Measurements from ENCODE around the gene LYG2. TPM values are rescaled to one million over a fixed set of nuclear protein-coding genes. Genes with fewer than 3 reads are reported as not detected.
"Not testable (repeated sequence)": the region's sequence is repeated elsewhere in the genome, so short reads cannot be mapped to it uniquely, and the experiment has no call there.

Gene LYG2
- total RNA-seq (2021) (not detected in 2 replicates), Bru-seq, nascent RNA (percentile 9 among the genes with signal in this experiment), BruChase-seq, experiment 1, labeled RNA remaining after a 2-hour chase (not detected), BruChase-seq, experiment 2, labeled RNA remaining after a 6-hour chase (not detected)
- long read RNA-seq = 0 reads

- H3K9me3 ChIP-seq (ENCODE audit: insufficient read depth, low read depth) = peaks cover 3% of the 10 kb centered on the region; the same call in 1 of the 2 replicates
- H2AFZ ChIP-seq = no peak within 1 kb of the TSS
- intact Hi-C loops (cut with micrococcal nuclease; ENCODE audit: unreplicated experiment) = no loop called here
- DNase-seq = no peak
- no peaks in the 10 kb centered on the region for H3K36me3 ChIP-seq (ENCODE audit: low read depth)
- BruUV-seq (replicated peaks) = no TSS peak
- H3K4me2 ChIP-seq = no peak within 1 kb of the TSS
- no peak for TF ChIP-seq EZH2 (IDR thresholded peaks at IDR 0.05; ENCODE audit: low read depth)
- TF ChIP-seq CTCF (conservative IDR thresholded peaks at IDR 0.05) = no peak
- no peak within 1 kb of the TSS for H3K27ac ChIP-seq
- no peaks in the 10 kb centered on the region for H3K4me1 ChIP-seq (replicated peaks; ENCODE audit: insufficient read depth)
- H4K20me1 ChIP-seq (ENCODE audit: insufficient read depth) = no peaks in the 10 kb centered on the region
- no peaks in the 10 kb centered on the region for H3F3A ChIP-seq (ENCODE audit: insufficient read depth, low read depth)
- no peaks in the 10 kb centered on the region for H3K79me2 ChIP-seq (ENCODE audit: low read depth)
- no peaks in the 10 kb centered on the region; the same call in 1 of the 2 replicates for H3K27me3 ChIP-seq (ENCODE audit: insufficient read depth, low read depth)
- ChIA-PET POLR2A (ENCODE audit: unreplicated experiment) (no interaction called here), CTCF (no interaction called here)
- no peaks in the 10 kb centered on the region for H3K9me2 ChIP-seq (ENCODE audit: insufficient read depth)
- H3K4me3 ChIP-seq = no peak within 1 kb of the TSS
These were observed at the start of gene LYG2 for GRCh38 chr2:99255491-99256318. TSS of gene LYG2 (minus strand) at chr2:99255666. CDS start at chr2:99254260, 1,406 bp downstream.

- H3K27ac ChIP-seq; H3K4me1 ChIP-seq (replicated peaks; ENCODE audit: insufficient read depth); H4K20me1 ChIP-seq (ENCODE audit: insufficient read depth); H3K4me3 ChIP-seq; CTCF ChIA-PET; H3K4me2 ChIP-seq; intact Hi-C loops (cut with micrococcal nuclease; ENCODE audit: unreplicated experiment); H3K79me2 ChIP-seq (ENCODE audit: low read depth); H3K9me3 ChIP-seq (ENCODE audit: insufficient read depth, low read depth); H3F3A ChIP-seq (ENCODE audit: insufficient read depth, low read depth); H3K9me2 ChIP-seq (ENCODE audit: insufficient read depth); H3K36me3 ChIP-seq (ENCODE audit: low read depth); BruUV-seq (replicated peaks); POLR2A ChIA-PET (ENCODE audit: unreplicated experiment); H3K27me3 ChIP-seq (ENCODE audit: insufficient read depth, low read depth); DNase-seq; H2AFZ ChIP-seq: not testable (repeated sequence)
These were observed 45.6 kb upstream of the LYG2 start, which contains the start of gene LYG1 for GRCh38 chr2:99301097-99301496. TSS of gene LYG1 (minus strand) at chr2:99301197. CDS start at chr2:99295670, 5,527 bp downstream.

GRCh38 chr2:99299580-99299979, 44.1 kb upstream of the LYG2 start:
- H3K36me3 ChIP-seq (ENCODE audit: low read depth) = no peaks in the 10 kb centered on the region

More at GRCh38 chr2:99299580-99299979, 44.1 kb upstream of the LYG2 start:
- H3K79me2 ChIP-seq (ENCODE audit: low read depth) = no peaks in the 10 kb centered on the region
- no peaks in the 10 kb centered on the region for H3K9me3 ChIP-seq (ENCODE audit: insufficient read depth, low read depth)
- BruUV-seq (replicated peaks) = no TSS peak
- no peak overlapping the region for H3K4me3 ChIP-seq
- no peak overlapping the region for H2AFZ ChIP-seq
- no peak for TF ChIP-seq EZH2 (IDR thresholded peaks at IDR 0.05; ENCODE audit: low read depth)
- TF ChIP-seq CTCF (conservative IDR thresholded peaks at IDR 0.05) = no peak
- H3K4me2 ChIP-seq = no peak overlapping the region
- intact Hi-C loops (cut with micrococcal nuclease; ENCODE audit: unreplicated experiment) = no loop called here
- POLR2A ChIA-PET (ENCODE audit: unreplicated experiment) = no interaction called here
- CTCF ChIA-PET = no interaction called here
- H3K27me3 ChIP-seq (ENCODE audit: insufficient read depth, low read depth) = no peaks in the 10 kb centered on the region
- no peak for DNase-seq
- H3F3A ChIP-seq (ENCODE audit: insufficient read depth, low read depth) = no peaks in the 10 kb centered on the region
- H3K9me2 ChIP-seq (ENCODE audit: insufficient read depth) = no peaks in the 10 kb centered on the region
- H4K20me1 ChIP-seq (ENCODE audit: insufficient read depth) = no peaks in the 10 kb centered on the region; the same call in 1 of the 2 replicates
- H3K27ac ChIP-seq = no peak overlapping the region
- no peaks in the 10 kb centered on the region for H3K4me1 ChIP-seq (replicated peaks; ENCODE audit: insufficient read depth)
